NCI-H524 (cell line): ENCODE data around the gene VPS13D.
"Not testable (repeated sequence)": the region's sequence is repeated elsewhere in the genome, so short reads cannot be mapped to it uniquely, and the experiment has no call there.

Experiments used
- DNase-seq, 2 experiments: peaks; one replicate each; lab custom pipeline; 2025; lab: John Stamatoyannopoulos, UW

Gene VPS13D

GRCh38 chr1:12451560-12451900, 221.7 kb downstream of the VPS13D start:
- peak in 1 of 2 experiments; percentile 64 for DNase-seq

GRCh38 chr1:12452262-12452661, 222.4 kb downstream of the VPS13D start:
- no peak for DNase-seq

DNA sequence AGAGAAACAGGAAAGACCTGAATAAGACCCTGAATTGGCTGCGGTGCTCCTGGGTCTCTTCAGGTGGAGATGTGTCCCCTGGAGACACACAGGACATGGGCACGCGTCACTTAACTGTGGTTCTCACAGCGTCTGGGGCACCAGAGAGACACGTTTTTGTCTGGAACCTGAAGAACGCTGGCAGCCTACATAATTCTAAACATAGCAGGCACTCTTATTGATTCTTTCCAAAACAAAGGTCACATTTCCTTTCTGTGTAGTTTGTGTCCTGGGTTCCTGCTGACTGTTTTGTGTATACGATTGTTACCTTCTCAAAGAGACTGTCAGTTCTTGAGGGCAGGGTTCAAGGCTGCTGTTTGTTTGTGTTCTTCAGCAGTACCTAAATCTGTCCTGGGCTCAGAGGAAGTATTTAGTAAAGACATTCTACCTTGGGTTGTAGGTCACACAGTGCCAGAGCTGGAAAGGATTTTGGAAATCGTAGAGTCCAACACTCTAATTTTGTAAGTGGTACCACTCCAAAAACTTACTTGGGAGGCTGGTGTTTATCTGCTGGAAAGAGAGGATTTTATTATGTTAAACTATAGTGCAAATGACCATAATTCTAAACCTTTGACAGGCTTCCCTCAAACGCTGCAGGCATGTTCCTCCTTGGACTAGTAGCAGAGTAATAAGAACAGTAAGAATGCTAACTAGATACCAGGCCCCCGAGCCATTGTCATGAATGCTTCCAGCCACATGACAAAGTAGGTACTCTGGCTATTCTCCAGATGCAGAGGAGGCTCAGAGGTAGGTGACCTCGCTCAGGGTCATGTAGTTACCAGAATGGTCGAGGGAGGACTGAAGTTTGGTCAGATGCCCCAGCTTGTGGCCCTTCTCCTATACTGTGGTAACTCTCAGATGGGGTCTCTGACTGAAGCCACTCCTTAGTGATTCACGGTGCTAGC, 223.8 kb downstream of the VPS13D start:
- no peak for DNase-seq

GRCh38 chr1:12454406-12455391, 224.9 kb downstream of the VPS13D start:
- DNase-seq: peak in 1 of 2 experiments; percentile 20

- not testable (repeated sequence) for DNase-seq
Observed at GRCh38 chr1:12456081-12456480, 226.3 kb downstream of the VPS13D start.

DNA sequence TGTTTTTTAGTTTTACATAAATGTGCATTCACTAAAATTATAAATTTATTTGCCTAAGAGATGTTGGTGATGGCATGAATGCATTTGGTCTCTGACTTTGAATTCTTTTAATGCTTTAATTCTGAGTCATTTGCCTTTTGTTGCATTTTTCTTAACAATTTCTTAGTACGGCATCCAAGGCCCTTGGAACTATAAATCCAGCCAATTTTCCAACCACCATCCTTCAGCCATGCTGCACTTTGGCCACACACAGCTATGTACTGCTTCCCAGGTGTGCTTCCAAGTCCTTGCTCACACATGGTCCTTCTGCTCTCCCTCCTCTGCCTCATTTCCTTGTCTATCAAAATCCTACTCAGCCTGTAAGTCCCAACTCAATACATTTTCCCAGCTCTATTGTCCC, 227.1 kb downstream of the VPS13D start:
- DNase-seq: no peak

DNA sequence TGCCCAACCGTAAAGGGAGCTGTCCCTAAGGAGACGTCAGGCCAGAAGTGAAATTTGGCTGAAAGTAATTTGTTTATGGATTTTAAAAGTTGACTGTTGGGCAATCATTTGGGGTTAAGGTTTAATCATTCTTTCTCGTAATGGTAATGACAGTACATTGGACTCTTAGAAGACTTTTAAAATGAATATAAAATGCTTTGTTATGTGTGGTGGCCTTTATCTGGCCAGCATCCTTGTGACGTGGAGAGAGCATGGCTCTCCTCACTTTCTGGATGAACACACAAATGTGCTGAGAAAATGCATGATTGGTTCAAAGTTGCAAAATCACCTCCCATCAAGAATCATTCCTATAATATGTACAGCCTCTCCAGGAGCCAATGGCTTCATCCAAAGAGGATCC, 227.9 kb downstream of the VPS13D start:
- no peak for DNase-seq

- no peak for DNase-seq
Observed at GRCh38 chr1:12458571-12458970, 228.7 kb downstream of the VPS13D start.

- no peak for DNase-seq
Observed at GRCh38 chr1:12460121-12460520, 230.3 kb downstream of the VPS13D start.

GRCh38 chr1:12460911-12461621, 231.2 kb downstream of the VPS13D start:
- DNase-seq: no peak

GRCh38 chr1:12461754-12462153, 231.9 kb downstream of the VPS13D start:
- no peak for DNase-seq

DNA sequence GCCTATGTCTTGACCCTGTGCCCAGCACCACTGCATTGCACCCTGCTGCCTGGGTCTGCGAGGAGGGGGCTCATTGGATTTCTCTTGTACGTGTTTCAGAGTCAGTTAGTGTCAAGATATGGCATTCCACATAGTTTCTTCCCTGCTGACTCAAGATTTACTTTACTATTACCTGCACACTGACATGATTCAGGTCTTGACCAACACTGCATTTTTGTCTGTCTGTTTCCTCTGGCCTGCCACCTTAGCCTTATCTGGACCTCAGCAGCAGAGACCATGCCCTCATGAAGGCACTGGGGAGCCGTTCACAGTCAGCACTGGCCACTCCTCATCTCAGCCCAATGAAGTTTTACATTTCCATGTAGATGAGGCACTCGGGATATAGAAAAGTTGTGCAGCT, 232.8 kb downstream of the VPS13D start:
- DNase-seq: no peak

DNA sequence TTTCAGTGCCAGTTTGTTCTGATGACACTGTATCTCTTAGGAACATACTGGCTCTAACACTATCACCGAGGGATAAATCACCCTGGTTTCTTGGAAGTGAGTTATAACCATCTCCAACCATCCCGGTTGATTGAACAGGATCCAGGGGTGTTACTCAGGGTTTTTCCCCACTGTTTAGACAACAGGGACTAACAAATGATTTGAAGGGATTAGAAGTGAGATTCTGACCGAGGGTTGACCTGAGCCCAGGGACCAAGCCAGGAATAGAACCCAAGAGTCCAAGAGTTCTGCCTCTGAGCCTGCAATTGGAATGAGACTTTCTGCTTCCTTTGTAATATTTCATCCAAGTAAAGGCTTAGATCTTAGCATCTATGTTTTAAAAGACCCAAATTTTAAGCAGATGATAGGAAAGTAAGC, 234.2 kb downstream of the VPS13D start:
- DNase-seq: no peak

GRCh38 chr1:12464598-12465056, 234.8 kb downstream of the VPS13D start:
- no peak for DNase-seq

GRCh38 chr1:12465126-12465525, 235.3 kb downstream of the VPS13D start:
- DNase-seq: no peak

DNA sequence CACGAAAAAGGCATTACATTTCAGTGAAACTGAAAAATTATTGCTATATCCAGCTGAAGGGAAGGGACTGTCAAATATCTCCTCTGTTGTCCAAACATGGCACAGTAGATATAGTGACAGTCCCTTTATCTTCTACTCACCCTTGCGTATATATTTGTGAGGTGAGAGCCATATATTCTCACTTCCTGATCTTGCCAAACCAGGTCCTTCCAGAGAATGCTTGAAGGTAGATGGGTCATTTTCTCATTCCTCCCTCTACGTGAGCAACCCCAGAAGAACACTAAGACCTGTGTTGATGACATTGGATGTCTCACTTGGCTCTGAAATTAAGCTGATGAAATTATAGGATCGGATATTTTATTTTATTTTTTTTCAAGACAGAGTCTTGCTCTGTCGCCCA, 237.0 kb downstream of the VPS13D start:
- no peak for DNase-seq

DNA sequence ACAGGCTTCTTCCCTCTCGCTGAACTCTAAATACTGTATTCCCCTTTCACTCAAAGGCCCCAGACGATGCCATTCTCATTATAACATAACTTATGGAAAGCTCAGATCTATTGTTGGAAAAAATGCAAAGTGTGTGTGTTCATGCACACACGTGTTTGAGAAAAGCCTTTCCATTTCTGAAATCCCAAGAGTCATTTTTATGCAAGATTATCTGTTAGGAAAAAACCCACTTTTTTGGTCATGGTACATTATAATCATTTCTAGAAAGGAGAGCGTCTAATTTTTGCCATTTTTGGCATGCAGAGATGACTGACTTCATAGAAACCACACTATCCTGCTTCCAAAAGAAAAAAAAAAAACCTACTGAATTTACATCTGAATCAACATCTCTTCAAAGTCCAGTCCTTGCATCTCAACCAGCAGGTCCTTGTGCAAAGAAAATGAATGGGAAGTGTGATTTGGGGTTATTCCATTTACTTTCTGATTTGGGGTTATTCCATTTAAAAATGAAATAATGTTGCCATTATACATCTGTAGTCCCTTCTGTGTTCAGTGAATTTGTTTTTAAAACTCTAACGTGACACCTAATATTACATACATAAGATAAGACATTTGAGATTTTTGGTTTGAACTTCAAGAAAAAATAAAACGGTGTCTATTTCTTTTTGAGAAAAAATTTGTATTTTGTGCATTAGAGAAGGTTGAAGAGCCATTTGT, 237.9 kb downstream of the VPS13D start:
- DNase-seq: no peak

DNA sequence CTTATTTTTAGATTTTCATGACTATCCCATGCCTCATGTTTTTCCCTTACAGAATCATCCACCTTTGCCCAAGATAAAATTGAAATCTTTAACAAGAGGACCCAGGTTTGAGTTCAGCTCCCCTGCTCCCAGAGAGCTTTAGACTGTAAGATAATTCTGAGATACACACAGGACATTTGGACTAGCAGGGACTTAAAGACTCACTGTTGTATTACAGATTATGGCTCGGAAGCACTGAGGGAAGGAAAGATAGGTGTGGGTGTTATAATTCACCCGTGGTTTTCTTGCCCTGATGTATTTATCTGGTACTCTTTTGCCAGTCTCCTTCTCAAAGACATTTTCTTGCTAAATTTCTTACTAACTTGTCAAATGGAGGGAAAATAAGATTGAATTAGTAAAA, 238.5 kb downstream of the VPS13D start:
- no peak for DNase-seq

GRCh38 chr1:12469493-12469892, 239.7 kb downstream of the VPS13D start:
- DNase-seq: peak in 1 of 2 experiments; percentile 4

GRCh38 chr1:12469990-12470389, 240.2 kb downstream of the VPS13D start:
- DNase-seq: no peak

DNA sequence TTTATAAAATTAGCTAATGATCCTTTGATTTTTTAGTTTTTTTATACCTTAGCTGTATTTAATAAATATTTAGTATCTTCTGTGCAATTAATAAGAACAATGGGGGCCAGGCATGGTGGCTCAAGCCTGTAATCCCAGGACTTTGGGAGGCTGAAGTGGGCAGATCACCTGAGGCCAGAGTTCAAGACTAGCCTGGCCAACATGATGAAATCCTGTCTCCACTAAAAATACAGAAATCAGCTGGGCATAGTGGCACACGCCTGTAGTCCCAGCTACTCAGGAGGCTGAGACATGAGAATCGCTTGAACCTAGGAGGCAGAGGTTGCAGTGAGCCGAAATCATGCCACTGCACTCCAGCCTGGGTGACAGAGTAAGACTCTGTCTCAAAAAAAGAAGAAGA, 241.1 kb downstream of the VPS13D start:
- not testable (repeated sequence) for DNase-seq
